Activated B cell treated with CpG ODN at 0.5 μM for 24 hours (primary cell): Measurements from ENCODE around the gene ZNF319. TPM values are rescaled to one million over a fixed set of nuclear protein-coding genes. Genes with fewer than 3 reads are reported as not detected.

Source experiments
- ATAC-seq: fragments of 200-7000 bp; cut with Tn5 transposase; one replicate; pipeline ENCODE4 v1.10.0; 2021; ENCODE audit warnings: low read depth, mild to moderate bottlenecking, moderate library complexity
- CTCF ChIA-PET: fragments of 350-600 bp; sonication (Branson Sonifier 250); formaldehyde crosslinking; loops from one replicate; lab custom pipeline; 2021; ENCODE audit warnings: antibody characterized with exemption; lab: Charles Lee
- POLR2A ChIA-PET: fragments of 350-600 bp; sonication (Branson Sonifier 250); formaldehyde crosslinking; loops from one replicate; lab custom pipeline; 2021; ENCODE audit warnings: antibody characterized with exemption; lab: Charles Lee
- DNase-seq: peaks from one replicate; pipeline ENCODE4 v3.0.0; 2022
- H3K27ac Mint-ChIP-seq: one replicate; pipeline ENCODE4 v1.8.0; 2020; ENCODE audit warnings: mixed read lengths
- H3K27me3 Mint-ChIP-seq: one replicate; pipeline ENCODE4 v1.8.0; 2021; ENCODE audit warnings: mixed read lengths
- H3K36me3 Mint-ChIP-seq: one replicate; pipeline ENCODE4 v1.8.0; 2021; ENCODE audit warnings: low read depth, mixed read lengths
- H3K4me1 Mint-ChIP-seq: one replicate; pipeline ENCODE4 v1.8.0; 2021; ENCODE audit warnings: mixed read lengths
- H3K4me3 Mint-ChIP-seq: one replicate; pipeline ENCODE4 v1.8.0; 2020; ENCODE audit warnings: mild to moderate bottlenecking, mixed read lengths
- H3K9me3 Mint-ChIP-seq: one replicate; pipeline ENCODE4 v1.8.0; 2020; ENCODE audit warnings: mixed read lengths
- intact Hi-C: fragments of 100-400 bp; cut with micrococcal nuclease; formaldehyde crosslinking; loops from one replicate; pipeline ENCODE4 v1.15.1; 2024
- total RNA-seq: library from RNA; stranded (reverse); gene quantifications from 2 replicates; pipeline ENCODE4 v1.2.3, GENCODE V29; 2022
- TF ChIP-seq, protein P1 (sequence below): fragments of 200-600 bp; IDR thresholded peaks from one replicate; pipeline ENCODE4 v1.8.0; 2022; ENCODE audit warnings: antibody characterized with exemption, mild to moderate bottlenecking

Gene ZNF319
- total RNA-seq, 1 donor from 2014 or later: 10.6 TPM

DNA sequence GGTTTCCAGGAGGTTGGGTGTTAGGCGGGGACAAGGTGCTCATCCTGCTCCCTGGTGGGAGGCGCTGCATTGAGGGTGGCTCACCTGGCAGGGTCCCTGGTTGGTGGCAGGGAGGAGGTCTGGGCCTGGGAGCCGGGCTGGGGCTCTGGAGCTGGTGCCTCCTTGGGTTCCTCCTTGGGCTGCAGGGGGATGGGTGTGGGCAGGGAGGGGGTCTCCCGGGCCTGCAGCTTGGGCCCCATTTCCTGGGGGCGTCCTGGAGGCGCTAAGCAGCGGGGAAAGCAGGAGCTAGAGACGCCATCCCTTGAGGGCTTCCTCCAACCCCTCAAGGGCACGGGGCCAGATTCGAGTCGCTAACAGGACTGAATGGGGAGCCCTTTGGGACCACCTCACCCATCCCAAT lies 40.7 kb downstream of the ZNF319 start:
- ATAC-seq (no peak), DNase-seq (no peak)
- Mint-ChIP-seq H3K27me3 (peaks cover 9% of the 10 kb centered on the region), H3K4me1 (no peaks in the 10 kb centered on the region), H3K36me3 (no peaks in the 10 kb centered on the region), H3K4me3 (no peak overlapping the region), H3K9me3 (no peaks in the 10 kb centered on the region), H3K27ac (no peak overlapping the region)
- TF ChIP-seq, protein P1, sequence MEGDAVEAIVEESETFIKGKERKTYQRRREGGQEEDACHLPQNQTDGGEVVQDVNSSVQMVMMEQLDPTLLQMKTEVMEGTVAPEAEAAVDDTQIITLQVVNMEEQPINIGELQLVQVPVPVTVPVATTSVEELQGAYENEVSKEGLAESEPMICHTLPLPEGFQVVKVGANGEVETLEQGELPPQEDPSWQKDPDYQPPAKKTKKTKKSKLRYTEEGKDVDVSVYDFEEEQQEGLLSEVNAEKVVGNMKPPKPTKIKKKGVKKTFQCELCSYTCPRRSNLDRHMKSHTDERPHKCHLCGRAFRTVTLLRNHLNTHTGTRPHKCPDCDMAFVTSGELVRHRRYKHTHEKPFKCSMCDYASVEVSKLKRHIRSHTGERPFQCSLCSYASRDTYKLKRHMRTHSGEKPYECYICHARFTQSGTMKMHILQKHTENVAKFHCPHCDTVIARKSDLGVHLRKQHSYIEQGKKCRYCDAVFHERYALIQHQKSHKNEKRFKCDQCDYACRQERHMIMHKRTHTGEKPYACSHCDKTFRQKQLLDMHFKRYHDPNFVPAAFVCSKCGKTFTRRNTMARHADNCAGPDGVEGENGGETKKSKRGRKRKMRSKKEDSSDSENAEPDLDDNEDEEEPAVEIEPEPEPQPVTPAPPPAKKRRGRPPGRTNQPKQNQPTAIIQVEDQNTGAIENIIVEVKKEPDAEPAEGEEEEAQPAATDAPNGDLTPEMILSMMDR: no peak
- CTCF ChIA-PET: no interaction called here
- POLR2A ChIA-PET: no interaction called here
- intact Hi-C loops: no loop called here

DNA sequence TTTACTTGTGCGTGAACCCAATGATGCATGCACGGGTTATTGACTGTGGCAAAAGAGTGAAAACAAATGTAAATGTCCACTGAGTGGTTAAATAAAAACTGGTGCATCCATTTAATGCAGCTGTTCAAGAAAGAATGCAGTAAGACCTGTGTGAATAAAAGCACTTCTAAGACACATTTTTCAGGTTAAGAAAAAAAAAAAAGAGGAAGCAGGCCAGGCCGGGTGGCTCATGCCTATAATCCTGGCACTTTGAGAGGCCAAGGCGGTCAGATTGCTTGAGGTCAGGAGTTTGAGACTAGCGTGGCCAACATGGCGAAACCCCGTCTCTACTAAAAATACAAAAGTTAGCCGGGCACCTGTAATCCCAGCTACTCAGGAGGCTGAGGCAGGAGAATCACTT lies 41.4 kb downstream of the ZNF319 start:
- no peaks in the 10 kb centered on the region for H3K36me3 Mint-ChIP-seq
- H3K9me3 Mint-ChIP-seq: no peaks in the 10 kb centered on the region
- TF ChIP-seq, protein P1: no peak
- H3K27me3 Mint-ChIP-seq: peaks cover 9% of the 10 kb centered on the region
- intact Hi-C loops: no loop called here
- no peak for ATAC-seq
- no peak overlapping the region for H3K27ac Mint-ChIP-seq
- POLR2A ChIA-PET: no interaction called here
- CTCF ChIA-PET: no interaction called here
- H3K4me1 Mint-ChIP-seq: no peaks in the 10 kb centered on the region
- DNase-seq: no peak
- H3K4me3 Mint-ChIP-seq: no peak overlapping the region

GRCh38 chr16:57958544-57958943 lies 41.9 kb downstream of the ZNF319 start:
- H3K36me3 Mint-ChIP-seq: no peaks in the 10 kb centered on the region
- no peak for DNase-seq
- ATAC-seq: no peak
- POLR2A ChIA-PET: interaction anchor here (0.6 kb wide), 1 partner anchor 72 kb away, joined by 3 read pairs; no protein-coding TSS in a partner anchor
- H3K27ac Mint-ChIP-seq: no peak overlapping the region
- CTCF ChIA-PET: no interaction called here
- H3K4me1 Mint-ChIP-seq: no peaks in the 10 kb centered on the region
- H3K9me3 Mint-ChIP-seq: no peaks in the 10 kb centered on the region
- H3K4me3 Mint-ChIP-seq: no peak overlapping the region
- TF ChIP-seq, protein P1: no peak
- intact Hi-C loops: no loop called here
- H3K27me3 Mint-ChIP-seq: peaks cover 9% of the 10 kb centered on the region

GRCh38 chr16:57957673-57958392 lies 42.6 kb downstream of the ZNF319 start:
- H3K4me1 Mint-ChIP-seq: no peaks in the 10 kb centered on the region
- ChIA-PET CTCF (no interaction called here), POLR2A (no interaction called here)
- H3K27me3 Mint-ChIP-seq: peaks cover 9% of the 10 kb centered on the region
- ATAC-seq (no peak), DNase-seq (no peak)
- no peaks in the 10 kb centered on the region for H3K9me3 Mint-ChIP-seq
- intact Hi-C loops: no loop called here
- H3K27ac Mint-ChIP-seq: no peak overlapping the region
- H3K4me3 Mint-ChIP-seq: no peak overlapping the region
- H3K36me3 Mint-ChIP-seq: no peaks in the 10 kb centered on the region
- TF ChIP-seq, protein P1: no peak

DNA sequence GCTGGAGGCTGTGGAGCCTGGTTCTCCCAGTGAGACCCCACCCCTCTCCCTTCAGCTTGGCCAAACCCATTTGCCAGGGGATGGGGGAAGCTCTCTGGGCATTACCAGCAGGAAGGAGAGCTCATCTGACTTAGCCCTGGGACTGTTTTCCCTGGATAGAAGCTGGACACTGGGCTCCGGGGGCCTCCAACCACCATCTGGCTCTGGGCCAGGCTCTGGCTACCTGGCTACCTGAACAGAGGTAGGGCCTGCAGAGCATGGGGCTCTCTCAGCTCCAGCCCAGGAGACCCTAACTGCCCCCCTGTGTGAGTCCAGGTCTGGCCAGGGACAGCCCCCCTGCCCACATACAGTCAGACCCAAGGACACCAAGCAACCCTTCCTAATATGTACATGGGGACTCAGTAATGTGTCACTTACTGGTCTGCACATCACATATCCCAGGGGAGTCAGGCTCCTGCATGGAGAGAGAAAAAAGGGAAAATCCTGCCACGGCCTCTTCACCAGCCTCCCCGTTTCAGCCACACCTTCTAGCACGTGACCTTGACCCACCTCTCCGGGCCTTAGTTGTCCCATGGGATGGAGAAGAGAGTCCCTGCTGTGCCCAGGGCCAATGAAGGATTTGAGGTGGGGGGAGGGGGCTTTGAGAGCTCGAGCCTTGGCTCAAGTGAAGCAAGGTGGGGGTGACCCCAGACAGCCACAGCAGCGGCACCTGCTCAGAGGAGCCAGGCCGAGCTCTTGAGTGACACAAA lies 43.4 kb downstream of the ZNF319 start:
- ATAC-seq: no peak
- Mint-ChIP-seq H3K9me3 (no peaks in the 10 kb centered on the region), H3K27ac (no peak overlapping the region), H3K4me1 (no peaks in the 10 kb centered on the region), H3K4me3 (no peak overlapping the region), H3K27me3 (peaks cover 9% of the 10 kb centered on the region), H3K36me3 (no peaks in the 10 kb centered on the region)
- ChIA-PET CTCF (no interaction called here), POLR2A (interaction anchor here (0.5 kb wide), 1 partner anchor 215 kb away, joined by 3 read pairs; no protein-coding TSS in a partner anchor)
- DNase-seq: no peak
- intact Hi-C loops: no loop called here
- TF ChIP-seq, protein P1: no peak
